ENCODE measurements around the gene P2RX7. TPM values are rescaled to one million over a fixed set of nuclear protein-coding genes. Genes with fewer than 3 reads are reported as not detected.
"Not testable (repeated sequence)": the region's sequence is repeated elsewhere in the genome, so short reads cannot be mapped to it uniquely, and the experiment has no call there.

Gene P2RX7
- polyA plus RNA-seq, 4 donors, result 0.73 to 1.1 (median 1.0) TPM

DNA sequence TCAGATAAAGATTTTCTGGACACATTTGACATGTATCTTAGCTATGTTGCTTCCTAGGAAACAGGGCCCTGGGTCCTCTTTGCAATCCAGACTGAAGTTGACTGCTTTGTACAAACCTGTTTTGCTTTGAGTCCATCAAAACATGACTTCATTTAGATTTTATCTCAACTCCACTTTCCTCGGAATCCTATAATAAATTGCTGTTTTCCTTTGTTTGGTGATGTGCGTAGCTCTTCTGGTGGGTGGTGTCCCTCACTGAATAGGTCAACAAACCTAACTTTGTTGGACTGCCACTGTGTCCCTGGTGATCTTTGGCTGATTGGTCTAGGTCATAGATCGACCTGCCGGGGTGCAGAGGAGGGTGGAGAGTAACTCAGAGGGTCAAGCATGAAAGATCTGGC lies 735 bp upstream of the P2RX7 start:
- DNase-seq (ENCODE audit: low read depth in 4 of 4, low spot score in 2 of 4), result no peak

DNA sequence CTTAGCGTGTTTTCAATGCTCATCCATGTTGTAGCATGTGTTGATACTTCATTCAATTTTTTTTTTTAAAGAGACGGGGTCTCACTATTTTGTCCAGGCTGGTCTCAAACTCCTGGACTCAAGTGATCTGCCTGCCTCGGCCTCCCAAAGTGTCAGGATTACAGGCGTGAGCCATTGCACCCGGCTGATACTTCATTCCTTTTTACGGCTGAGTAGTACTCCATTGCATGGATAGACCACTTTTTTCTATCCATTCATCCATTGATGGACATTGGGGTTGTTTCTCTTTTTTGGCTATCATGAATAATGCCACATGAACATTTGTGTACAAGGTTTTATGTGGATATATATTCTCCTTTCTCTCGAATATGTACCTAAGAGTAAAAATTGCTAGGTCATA lies 1.2 kb downstream of the P2RX7 start:
- DNase-seq (ENCODE audit: low read depth in 4 of 4, low spot score in 2 of 4), result no peak

DNA sequence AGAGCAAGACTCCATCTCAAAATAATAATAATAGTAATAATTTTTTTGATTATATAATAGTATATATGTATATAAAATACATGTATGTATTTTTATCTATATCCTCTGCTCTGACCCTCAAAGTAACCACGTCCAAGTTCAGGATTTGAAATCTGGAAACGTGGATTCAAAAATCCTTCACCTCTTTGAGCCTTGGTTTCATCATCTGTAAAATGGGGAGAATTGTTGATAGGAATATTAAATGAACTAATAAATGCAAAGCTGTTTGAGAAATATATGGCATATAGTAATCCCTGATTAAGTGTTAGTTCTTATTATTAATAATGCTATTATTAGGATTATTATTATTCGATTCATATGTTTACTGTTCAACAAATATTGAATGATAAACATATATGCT lies 2.6 kb downstream of the P2RX7 start:
- DNase-seq (ENCODE audit: low read depth in 4 of 4, low spot score in 2 of 4), result no peak

DNA sequence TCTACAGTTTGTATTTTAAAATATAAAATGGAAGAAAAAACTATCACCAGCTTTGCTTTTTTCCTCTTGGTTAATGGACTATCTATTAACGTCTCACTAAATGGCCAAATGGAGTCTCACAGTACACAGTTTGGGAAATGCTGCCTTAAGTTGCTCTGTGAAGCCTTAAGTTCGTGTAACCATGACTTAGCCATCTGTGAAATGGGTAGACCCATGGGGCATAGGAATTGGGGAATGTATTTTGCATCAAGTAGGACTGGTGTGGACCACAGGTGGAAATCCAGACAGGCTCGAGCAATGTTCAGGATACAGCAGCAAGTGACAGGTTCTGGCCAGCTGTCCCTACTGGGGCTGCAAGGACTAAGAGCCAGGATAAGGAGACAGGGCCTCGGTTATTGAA lies 4.8 kb downstream of the P2RX7 start:
- DNase-seq (ENCODE audit: low read depth in 4 of 4, low spot score in 2 of 4), result no peak

DNA sequence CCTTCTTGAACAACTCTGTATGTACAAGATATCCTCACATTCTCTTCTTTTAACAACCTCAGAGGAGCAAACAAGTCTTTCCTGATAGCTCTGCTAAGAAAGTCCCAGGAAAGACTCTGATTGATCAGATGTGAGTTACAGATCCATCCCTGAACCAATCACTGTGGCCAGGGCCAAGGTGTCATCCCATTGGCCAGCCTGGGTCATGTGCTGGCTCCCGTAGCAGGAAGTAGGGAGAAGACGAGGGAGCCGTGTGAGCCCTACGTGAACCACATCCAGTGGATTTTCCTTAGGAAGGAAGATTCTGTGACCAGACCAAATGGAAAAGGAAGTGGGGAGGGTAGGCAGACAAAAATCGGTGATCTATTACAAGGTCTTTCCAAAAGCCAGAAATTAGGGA lies 5.6 kb downstream of the P2RX7 start:
- no peak for DNase-seq (ENCODE audit: low read depth in 4 of 4, low spot score in 2 of 4)

DNA sequence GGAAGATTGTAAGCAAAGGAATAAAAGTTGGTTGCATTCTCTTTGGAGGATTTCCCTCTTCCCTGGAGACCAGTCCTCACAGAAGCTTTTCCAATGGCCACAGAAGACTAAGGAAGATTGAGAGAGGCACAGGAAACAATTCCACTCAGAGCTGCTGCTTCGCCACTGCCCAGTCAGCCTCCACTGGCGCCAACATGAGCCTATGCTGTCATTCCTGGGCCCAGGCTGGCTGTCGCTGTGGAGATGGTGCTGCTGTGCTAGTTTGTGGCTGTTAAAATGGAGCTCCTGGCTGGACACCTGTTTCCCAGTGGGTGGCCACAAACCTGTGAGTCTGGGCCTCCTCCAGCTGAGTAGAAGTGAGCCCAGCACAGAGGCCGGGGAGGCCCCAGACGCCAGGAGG lies 6.6 kb downstream of the P2RX7 start:
- DNase-seq (ENCODE audit: low read depth in 4 of 4, low spot score in 2 of 4), result no peak

DNA sequence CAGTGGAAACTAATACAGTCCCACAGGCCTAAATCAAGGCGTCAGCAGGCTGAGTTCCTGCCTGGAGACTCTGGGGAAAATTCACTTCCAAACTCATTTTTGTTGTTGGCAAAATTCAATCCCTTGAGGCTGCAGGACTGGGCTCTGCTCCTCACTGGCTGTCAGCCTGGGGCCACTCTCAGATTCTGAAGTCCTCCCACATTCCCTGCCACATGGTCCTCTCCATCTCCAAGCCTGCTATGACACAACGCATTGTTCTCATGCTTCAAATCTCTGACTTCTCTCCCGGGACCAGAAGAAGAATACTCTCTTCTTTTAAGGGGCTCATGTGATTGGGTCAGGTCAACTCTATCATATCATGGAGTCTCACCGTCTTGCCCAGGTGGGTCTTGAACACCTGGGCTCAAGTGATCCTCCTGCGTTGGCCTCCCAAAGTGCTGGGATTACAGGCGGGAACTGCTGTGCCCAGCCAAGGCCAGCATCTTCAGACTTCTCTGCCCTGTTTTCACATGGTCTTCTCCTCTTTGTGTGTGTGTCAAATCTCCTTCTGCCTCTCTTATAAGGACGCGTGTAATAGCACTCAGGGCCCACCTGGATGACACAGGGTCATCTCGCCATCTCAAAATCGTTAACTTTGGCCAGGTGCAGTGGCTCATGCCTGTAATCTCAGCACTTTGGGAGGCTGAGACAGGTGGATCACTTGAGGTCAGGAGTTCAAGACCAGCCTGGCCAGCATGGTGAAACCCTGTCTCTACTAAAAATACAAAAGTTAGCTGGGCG lies 9.7 kb downstream of the P2RX7 start:
- no peak for DNase-seq (ENCODE audit: low read depth in 4 of 4, low spot score in 2 of 4)

DNA sequence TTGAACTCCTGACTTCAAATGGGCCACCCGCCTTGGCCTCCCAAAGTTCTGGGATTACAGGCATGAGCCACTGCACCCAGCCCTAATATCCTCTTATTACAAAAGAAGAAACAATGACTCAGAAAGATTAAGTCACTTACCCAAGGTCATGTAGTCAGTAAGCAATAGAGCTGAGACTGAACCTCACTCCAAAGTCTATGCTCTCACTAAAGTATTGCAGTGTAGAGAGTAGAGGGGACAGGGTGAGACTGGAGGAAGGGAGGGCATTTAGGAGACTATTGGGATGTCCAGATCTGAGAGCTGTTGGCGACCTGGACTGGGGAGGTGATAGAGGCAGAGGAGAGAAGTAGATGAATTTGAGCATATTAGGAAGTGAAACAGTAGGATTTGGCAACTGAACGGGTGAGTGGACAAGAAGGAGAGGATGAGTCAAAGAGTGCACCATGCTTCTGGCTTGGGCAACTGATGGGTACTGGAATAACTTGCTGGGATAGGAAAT lies 11.8 kb downstream of the P2RX7 start:
- no peak for DNase-seq (ENCODE audit: low read depth in 4 of 4, low spot score in 2 of 4)

DNA sequence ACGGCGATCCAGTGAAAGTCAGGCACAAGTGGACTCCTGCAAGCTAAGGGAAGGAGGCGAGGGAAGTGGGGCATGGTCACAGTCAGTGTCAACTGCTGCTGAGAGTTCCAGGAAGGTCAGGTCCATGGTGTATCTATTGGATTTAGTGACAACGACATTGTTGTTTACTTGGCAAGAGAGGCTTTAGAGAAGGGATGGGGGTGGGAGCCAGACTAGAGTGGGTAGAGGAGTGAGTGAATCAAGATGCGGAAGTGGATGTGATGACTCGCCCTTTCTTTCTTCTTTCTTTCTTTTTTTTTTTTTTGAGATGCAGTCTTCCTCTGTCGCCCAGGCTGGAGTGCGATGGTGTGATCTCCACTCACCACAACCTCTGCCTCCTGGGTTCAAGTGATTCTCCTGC lies 12.5 kb downstream of the P2RX7 start:
- no peak for DNase-seq (ENCODE audit: low read depth in 4 of 4, low spot score in 2 of 4)

DNA sequence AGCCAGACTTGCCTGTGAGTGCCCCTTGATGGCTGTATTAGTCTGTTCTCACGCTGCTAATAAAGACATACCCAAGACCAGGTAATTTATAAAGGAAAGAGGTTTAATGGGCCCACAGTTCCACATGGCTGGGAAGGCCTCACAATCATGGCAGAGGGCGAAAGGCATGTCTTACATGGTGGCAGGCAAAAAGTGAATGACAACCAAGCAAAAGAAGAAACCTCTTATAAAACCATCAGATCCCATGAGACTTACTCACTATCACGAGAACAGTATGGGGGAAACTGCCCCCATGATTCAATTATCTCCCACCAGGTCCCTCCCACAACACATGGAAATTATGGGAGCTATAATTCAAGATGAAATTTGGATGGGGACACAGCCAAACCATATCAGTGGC lies 16.6 kb downstream of the P2RX7 start:
- DNase-seq (ENCODE audit: low read depth in 4 of 4, low spot score in 2 of 4), result not testable (repeated sequence)

DNA sequence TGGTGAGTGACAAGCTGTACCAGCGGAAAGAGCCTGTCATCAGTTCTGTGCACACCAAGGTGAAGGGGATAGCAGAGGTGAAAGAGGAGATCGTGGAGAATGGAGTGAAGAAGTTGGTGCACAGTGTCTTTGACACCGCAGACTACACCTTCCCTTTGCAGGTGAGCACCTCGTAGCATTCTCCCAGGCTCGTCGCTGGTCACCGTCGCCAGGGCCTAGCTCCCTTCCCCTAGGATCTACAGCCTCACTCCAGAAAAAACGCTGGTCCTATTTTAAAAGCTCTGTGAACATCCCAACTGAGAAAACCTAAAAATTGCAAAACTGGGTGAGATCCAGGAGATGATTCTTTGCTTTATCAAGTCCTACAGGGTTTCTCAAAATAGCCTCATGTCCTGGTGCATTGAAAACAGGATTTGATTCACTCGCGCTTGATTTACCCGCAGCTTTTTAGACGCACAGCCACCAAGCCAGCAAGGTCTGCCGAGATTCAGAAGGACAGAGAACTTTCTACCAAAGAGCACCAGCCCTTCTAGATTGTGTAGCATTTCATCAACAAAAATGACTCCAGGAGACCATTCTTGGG lies 22.2 kb downstream of the P2RX7 start:
- DNase-seq (ENCODE audit: low read depth in 4 of 4, low spot score in 2 of 4), result no peak

DNA sequence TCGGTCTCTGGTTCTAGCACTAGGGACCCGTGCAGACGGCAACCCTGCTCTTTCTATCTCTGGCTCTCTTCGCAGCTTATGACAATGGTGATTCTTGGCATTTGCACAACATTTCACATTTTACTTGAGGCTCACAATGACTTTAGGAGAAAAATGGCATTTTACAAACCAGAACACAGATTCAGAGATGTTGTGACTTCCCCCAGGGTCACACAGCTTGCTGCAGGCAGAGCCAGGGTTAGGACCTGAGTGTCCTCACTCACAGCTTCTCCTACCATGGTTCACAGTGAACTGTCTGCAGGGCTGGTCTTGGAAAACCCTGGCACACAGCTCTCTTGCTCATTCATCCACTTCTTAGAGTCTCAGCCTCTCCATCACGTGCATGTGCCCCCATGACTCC lies 23.7 kb downstream of the P2RX7 start:
- DNase-seq (ENCODE audit: low read depth in 4 of 4, low spot score in 2 of 4), result no peak

DNA sequence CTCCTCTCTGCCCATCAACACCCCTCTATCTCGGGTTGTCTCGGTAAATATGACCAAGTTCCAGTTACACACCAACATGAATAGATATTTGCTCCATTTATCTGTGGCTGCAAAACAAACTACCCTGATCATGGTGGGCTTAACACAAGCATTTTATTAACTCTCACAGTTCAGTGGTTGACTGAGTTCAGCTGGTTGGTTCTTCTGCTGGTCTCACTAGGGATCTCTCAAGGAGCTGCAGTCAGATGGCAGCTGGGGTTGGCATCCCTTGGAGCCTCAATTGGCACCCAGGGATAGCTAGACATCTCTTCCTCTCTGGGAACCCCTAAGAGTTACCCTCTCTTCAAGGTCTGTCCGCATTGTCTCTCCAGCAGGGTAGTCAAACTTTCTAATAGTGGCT lies 25.4 kb downstream of the P2RX7 start:
- no peak for DNase-seq (ENCODE audit: low read depth in 4 of 4, low spot score in 2 of 4)

DNA sequence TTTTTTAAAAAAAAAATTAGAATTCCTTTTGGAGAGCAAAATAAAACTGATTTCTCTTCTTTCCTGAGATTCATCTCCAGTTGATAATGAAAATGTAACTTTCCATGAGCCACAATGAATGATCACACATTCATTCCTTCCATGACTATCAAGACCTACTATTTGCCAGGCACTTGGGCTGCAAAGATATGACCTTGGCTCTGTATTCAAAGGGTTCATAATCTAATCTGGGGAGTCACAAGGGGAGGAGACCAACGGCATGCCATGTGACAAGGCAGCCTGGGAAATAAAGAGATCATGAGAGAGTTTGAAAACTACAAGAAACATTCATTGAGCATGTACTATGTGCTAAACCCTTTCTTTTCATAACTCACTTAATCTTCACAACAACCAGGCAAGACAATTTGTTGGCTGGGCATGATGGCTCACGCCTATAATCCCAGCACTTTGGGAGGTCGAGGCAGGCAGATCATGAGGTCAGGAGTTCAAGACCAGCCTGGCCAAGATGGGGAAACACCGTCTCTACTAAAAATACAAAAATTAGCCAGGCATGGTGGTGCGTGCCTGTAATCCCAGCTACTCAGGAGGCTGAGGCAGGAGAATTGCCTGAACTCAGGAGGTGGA lies 26.2 kb downstream of the P2RX7 start:
- not testable (repeated sequence) for DNase-seq (ENCODE audit: low read depth in 4 of 4, low spot score in 2 of 4)

DNA sequence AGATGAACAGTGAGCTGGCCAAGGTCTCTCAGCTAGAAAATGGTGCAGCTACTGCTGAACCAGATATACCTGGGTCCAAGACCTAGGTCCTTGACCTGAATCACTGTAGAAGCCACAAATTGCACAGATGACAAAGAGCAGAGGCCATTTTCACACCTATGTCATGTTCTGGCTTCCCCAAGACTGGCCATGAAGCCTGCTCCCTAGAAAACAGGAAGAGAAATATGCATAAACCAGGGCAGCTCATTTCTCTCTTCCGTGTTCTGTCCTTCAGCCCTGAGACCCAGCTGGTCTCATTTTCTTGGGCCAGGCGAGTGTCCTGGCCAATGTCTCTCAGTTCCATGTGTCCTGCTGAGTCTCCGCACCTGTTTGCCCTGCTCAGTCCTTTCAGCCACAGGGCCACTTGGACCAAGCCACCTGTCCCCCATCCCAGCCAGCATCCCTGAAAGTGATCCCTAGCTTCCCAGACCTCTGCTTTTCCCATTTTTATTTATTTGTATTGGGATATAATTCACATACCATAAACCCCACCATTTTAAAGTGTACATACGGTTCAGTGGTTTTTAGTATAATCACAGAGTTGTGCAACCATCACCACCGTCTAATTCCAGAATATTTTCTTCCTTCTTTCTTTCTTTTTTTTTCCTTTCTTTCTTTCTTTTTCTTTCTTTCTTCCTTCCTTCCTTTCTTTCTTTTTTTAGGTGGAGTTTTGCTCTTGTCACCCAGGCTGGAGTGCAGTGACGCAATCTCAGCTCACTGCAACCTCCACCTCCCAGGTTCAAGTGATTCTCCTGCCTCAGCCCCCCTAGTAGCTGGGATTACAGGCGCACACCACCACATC lies 27.0 kb downstream of the P2RX7 start:
- no peak for DNase-seq (ENCODE audit: low read depth in 4 of 4, low spot score in 2 of 4)

DNA sequence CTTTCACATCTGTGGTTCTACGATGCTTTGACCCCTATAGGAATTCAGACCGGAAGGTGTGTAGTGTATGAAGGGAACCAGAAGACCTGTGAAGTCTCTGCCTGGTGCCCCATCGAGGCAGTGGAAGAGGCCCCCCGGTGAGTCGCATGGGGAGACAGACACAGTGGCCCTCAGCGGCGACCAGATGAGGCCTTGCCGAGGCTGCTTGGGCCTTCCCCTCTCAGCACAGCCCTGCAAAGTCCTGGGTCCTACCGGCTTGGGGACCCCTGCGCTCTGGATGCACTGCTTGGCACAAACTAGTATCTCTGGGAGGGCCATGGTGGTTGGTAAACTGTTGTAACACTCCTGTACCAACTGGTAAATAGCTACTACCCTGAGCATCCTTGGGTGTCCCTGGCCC lies 29.7 kb downstream of the P2RX7 start:
- DNase-seq (ENCODE audit: low read depth in 4 of 4, low spot score in 2 of 4), result no peak

DNA sequence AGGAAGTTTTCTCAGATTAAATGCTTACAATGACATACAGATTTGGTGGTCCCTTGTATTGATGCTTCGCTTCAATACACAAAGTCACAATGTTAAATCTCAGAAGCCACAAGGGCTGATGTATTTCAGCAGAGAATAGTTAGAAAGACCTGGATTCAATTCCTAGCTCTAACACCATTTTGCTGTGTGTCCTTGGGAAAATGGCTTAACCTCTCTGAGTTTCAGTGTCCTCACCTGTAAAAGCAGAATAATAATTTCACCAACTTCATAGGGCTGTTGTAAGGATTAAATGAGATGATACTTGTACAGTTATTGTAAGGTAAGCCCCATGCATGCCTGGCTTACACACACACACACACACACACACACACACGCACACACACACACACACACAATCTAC lies 30.3 kb downstream of the P2RX7 start:
- no peak for DNase-seq (ENCODE audit: low read depth in 4 of 4, low spot score in 2 of 4)

DNA sequence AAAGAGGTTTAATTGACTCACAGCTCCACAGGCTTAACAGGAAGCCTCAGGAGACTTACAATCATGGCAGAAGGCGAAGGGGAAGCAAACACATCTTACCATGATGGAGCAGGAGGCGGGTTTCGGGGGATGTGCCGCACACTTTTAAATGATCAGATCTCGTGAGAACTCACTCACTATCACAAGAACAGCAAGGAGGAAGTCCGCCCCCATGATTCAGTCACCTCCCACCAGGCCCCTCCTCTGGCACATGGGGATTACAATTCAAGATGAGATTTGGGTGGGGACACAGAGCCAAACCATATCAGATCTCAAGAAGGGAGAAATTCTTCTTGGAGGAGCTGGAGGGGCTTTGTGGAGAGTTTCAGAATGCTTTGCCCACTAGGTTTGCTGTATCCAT lies 32.2 kb downstream of the P2RX7 start:
- not testable (repeated sequence) for DNase-seq (ENCODE audit: low read depth in 4 of 4, low spot score in 2 of 4)

DNA sequence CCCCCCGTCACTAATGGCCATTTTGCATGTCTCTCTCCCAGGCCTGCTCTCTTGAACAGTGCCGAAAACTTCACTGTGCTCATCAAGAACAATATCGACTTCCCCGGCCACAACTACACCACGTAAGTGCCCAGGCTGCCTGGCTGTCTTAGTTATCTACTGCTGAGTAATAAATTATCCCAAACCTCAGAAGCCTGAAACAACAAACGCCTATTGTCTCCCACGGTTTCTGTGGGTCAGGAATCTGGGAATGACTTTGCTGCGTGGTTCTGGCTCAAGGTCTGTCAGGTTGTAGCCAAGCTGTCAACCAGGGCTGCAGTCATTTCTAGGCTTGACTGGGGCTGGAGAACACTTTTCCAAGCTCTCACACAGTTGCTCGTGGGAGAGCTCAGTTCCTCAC lies 32.6 kb downstream of the P2RX7 start:
- no peak for DNase-seq (ENCODE audit: low read depth in 4 of 4, low spot score in 2 of 4)

DNA sequence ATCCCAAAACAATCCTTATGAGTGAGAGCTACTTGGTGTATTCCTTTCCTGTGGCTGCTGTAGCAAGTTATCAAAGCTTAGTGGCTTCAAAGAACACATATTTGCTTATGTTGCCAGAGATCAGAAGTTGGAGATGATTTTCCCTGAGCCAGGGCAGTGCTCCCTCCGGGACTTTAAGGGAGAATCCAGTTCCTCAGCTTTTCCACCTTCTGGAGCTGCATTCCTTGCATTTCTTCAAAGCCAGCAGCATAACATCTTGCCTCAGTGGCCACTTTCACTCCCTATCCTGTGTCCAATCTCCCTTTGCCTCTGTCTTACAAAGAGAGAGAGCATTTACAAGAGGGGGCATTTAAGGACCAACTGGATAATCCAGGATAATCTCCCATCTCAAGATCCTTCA lies 33.7 kb downstream of the P2RX7 start:
- no peak for DNase-seq (ENCODE audit: low read depth in 4 of 4, low spot score in 2 of 4)

DNA sequence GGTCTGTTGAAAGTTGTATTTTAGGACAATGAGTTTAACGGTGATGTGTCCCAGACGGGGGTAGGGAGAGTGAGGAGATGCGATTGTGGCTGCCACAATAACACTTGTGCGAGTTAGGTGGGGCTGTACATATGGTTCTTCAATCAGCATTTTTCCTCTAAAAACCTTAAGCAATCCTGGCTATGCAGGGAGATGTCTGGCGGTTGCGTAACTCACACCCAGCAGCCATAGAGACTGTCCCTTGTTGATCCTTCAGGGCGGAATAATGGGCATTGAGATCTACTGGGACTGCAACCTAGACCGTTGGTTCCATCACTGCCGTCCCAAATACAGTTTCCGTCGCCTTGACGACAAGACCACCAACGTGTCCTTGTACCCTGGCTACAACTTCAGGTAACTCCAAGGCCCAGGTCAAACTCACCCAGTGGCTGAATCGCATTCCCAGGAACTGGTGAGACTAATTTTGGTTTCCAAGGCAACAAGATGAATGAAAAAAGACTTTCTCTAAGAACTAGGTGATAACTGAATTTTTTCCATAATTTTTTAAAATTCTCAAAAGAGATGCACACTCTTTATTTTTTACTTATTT lies 34.6 kb downstream of the P2RX7 start:
- DNase-seq (ENCODE audit: low read depth in 4 of 4, low spot score in 2 of 4), result no peak

Measured in left renal cortex interstitium (tissue), 4 donors.